ENCODE data around the gene PHETA1. TPM values are rescaled to one million over a fixed set of nuclear protein-coding genes. Genes with fewer than 3 reads are reported as not detected.
"Not testable (repeated sequence)": the region's sequence is repeated elsewhere in the genome, so short reads cannot be mapped to it uniquely, and the experiment has no call there.

The PHETA1 gene
- total RNA-seq, 2 experiments from 2014 or later, result 1.4 to 2.2 TPM

GRCh38 chr12:111344254-111344875 is 24.5 kb downstream of the PHETA1 start:
- no peaks in the 10 kb centered on the region for H3K27me3 Mint-ChIP-seq
- no peaks in the 10 kb centered on the region for H3K36me3 Mint-ChIP-seq
- no peaks in the 10 kb centered on the region for H3K4me1 Mint-ChIP-seq (ENCODE audit: low read depth)
- intact Hi-C loops (cut with micrococcal nuclease), result no loop called here
- H3K4me3 Mint-ChIP-seq, result no peak overlapping the region
- CTCF ChIA-PET, result interaction anchor here (0.6 kb wide), 1 partner anchor 42 kb away, joined by 3 read pairs; no protein-coding TSS in a partner anchor
- H3K9me3 Mint-ChIP-seq, result peaks cover 21% of the 10 kb centered on the region
- DNase-seq, result no peak
- POLR2A ChIA-PET, result no interaction called here
- no peak overlapping the region for H3K27ac Mint-ChIP-seq

- intact Hi-C loops (cut with micrococcal nuclease), result no loop called here
- peaks cover 9% of the 10 kb centered on the region for H3K9me3 Mint-ChIP-seq
- no peaks in the 10 kb centered on the region for H3K36me3 Mint-ChIP-seq
- ChIA-PET POLR2A (no interaction called here), CTCF (no interaction called here)
- no peak overlapping the region for H3K4me3 Mint-ChIP-seq
- DNase-seq, result no peak
- no peaks in the 10 kb centered on the region for H3K4me1 Mint-ChIP-seq (ENCODE audit: low read depth)
- H3K27me3 Mint-ChIP-seq, result no peaks in the 10 kb centered on the region
- H3K27ac Mint-ChIP-seq, result no peak overlapping the region
Observed at GRCh38 chr12:111343181-111343580, 25.7 kb downstream of the PHETA1 start.

GRCh38 chr12:111342376-111342775 is 26.5 kb downstream of the PHETA1 start:
- POLR2A ChIA-PET, result no interaction called here
- CTCF ChIA-PET, result no interaction called here
- no peaks in the 10 kb centered on the region for H3K4me1 Mint-ChIP-seq (ENCODE audit: low read depth)
- peaks cover 4% of the 10 kb centered on the region for H3K9me3 Mint-ChIP-seq
- H3K36me3 Mint-ChIP-seq, result no peaks in the 10 kb centered on the region
- no peak for DNase-seq
- H3K27ac Mint-ChIP-seq, result no peak overlapping the region
- intact Hi-C loops (cut with micrococcal nuclease), result no loop called here
- H3K27me3 Mint-ChIP-seq, result no peaks in the 10 kb centered on the region
- H3K4me3 Mint-ChIP-seq, result no peak overlapping the region

- intact Hi-C loops (cut with micrococcal nuclease), result no loop called here
- no peaks in the 10 kb centered on the region for H3K27me3 Mint-ChIP-seq
- H3K4me1 Mint-ChIP-seq (ENCODE audit: low read depth), result no peaks in the 10 kb centered on the region
- no peaks in the 10 kb centered on the region for H3K36me3 Mint-ChIP-seq
- H3K4me3 Mint-ChIP-seq, result no peak overlapping the region
- H3K27ac Mint-ChIP-seq, result no peak overlapping the region
- no peak for DNase-seq
- no peaks in the 10 kb centered on the region for H3K9me3 Mint-ChIP-seq
- ChIA-PET CTCF (no interaction called here), POLR2A (no interaction called here)
Observed at GRCh38 chr12:111341426-111342065, 27.3 kb downstream of the PHETA1 start.

- POLR2A ChIA-PET; DNase-seq; H3K9me3 Mint-ChIP-seq; CTCF ChIA-PET; H3K27me3 Mint-ChIP-seq; intact Hi-C loops (cut with micrococcal nuclease); H3K4me1 Mint-ChIP-seq (ENCODE audit: low read depth); H3K36me3 Mint-ChIP-seq; H3K27ac Mint-ChIP-seq; H3K4me3 Mint-ChIP-seq: not testable (repeated sequence)
Observed at GRCh38 chr12:111340680-111341079, 28.2 kb downstream of the PHETA1 start.

- intact Hi-C loops (cut with micrococcal nuclease), result no loop called here
- no peak for DNase-seq
- H3K4me3 Mint-ChIP-seq, result no peak overlapping the region
- H3K27me3 Mint-ChIP-seq, result no peaks in the 10 kb centered on the region
- no peaks in the 10 kb centered on the region for H3K36me3 Mint-ChIP-seq
- ChIA-PET POLR2A (no interaction called here), CTCF (no interaction called here)
- H3K9me3 Mint-ChIP-seq, result no peaks in the 10 kb centered on the region
- H3K4me1 Mint-ChIP-seq (ENCODE audit: low read depth), result no peaks in the 10 kb centered on the region
- H3K27ac Mint-ChIP-seq, result no peak overlapping the region
Observed at GRCh38 chr12:111340231-111340630, 28.7 kb downstream of the PHETA1 start.

- Mint-ChIP-seq H3K27me3 (no peaks in the 10 kb centered on the region), H3K36me3 (no peaks in the 10 kb centered on the region), H3K27ac (no peak overlapping the region), H3K4me1 (ENCODE audit: low read depth) (no peaks in the 10 kb centered on the region), H3K4me3 (no peak overlapping the region), H3K9me3 (no peaks in the 10 kb centered on the region)
- no peak for DNase-seq
- ChIA-PET CTCF (interaction anchor here (0.8 kb wide), 1 partner anchor 57 kb away, joined by 3 read pairs; no protein-coding TSS in a partner anchor), POLR2A (no interaction called here)
- intact Hi-C loops (cut with micrococcal nuclease), result no loop called here
Observed at GRCh38 chr12:111339321-111339938, 29.5 kb downstream of the PHETA1 start.

- Mint-ChIP-seq H3K27me3 (peaks cover 3% of the 10 kb centered on the region), H3K4me3 (no peak overlapping the region), H3K9me3 (no peaks in the 10 kb centered on the region), H3K36me3 (no peaks in the 10 kb centered on the region), H3K27ac (no peak overlapping the region), H3K4me1 (ENCODE audit: low read depth) (no peaks in the 10 kb centered on the region)
- DNase-seq, result no peak
- ChIA-PET POLR2A (no interaction called here), CTCF (interaction anchor here (1.2 kb wide), 1 partner anchor 113 kb away, joined by 5 read pairs; no protein-coding TSS in a partner anchor)
- intact Hi-C loops (cut with micrococcal nuclease), result no loop called here
Observed at GRCh38 chr12:111338096-111338495, 30.8 kb downstream of the PHETA1 start.

GRCh38 chr12:111337371-111337770 is 31.5 kb downstream of the PHETA1 start:
- peaks cover 6% of the 10 kb centered on the region for H3K27me3 Mint-ChIP-seq
- no peaks in the 10 kb centered on the region for H3K4me1 Mint-ChIP-seq (ENCODE audit: low read depth)
- ChIA-PET POLR2A (no interaction called here), CTCF (interaction anchor here (1.2 kb wide), 1 partner anchor 114 kb away, joined by 5 read pairs; no protein-coding TSS in a partner anchor)
- H3K36me3 Mint-ChIP-seq, result no peaks in the 10 kb centered on the region
- H3K4me3 Mint-ChIP-seq, result no peak overlapping the region
- intact Hi-C loops (cut with micrococcal nuclease), result no loop called here
- H3K9me3 Mint-ChIP-seq, result no peaks in the 10 kb centered on the region
- H3K27ac Mint-ChIP-seq, result no peak overlapping the region
- DNase-seq, result no peak

GRCh38 chr12:111336411-111336810 is 32.5 kb downstream of the PHETA1 start:
- H3K4me3 Mint-ChIP-seq; DNase-seq; H3K4me1 Mint-ChIP-seq (ENCODE audit: low read depth); H3K27me3 Mint-ChIP-seq; intact Hi-C loops (cut with micrococcal nuclease); H3K27ac Mint-ChIP-seq; H3K9me3 Mint-ChIP-seq; H3K36me3 Mint-ChIP-seq; CTCF ChIA-PET; POLR2A ChIA-PET: not testable (repeated sequence)

- CTCF ChIA-PET, result no interaction called here
- intact Hi-C loops (cut with micrococcal nuclease), result no loop called here
- no peaks in the 10 kb centered on the region for H3K36me3 Mint-ChIP-seq
Observed at GRCh38 chr12:111335811-111336210, 33.1 kb downstream of the PHETA1 start.

GRCh38 chr12:111335301-111335700 is 33.6 kb downstream of the PHETA1 start:
- H3K27ac Mint-ChIP-seq; H3K36me3 Mint-ChIP-seq; H3K4me3 Mint-ChIP-seq; H3K4me1 Mint-ChIP-seq (ENCODE audit: low read depth); H3K9me3 Mint-ChIP-seq; intact Hi-C loops (cut with micrococcal nuclease); DNase-seq; POLR2A ChIA-PET: not testable (repeated sequence)
- peaks cover 12% of the 10 kb centered on the region for H3K27me3 Mint-ChIP-seq
- CTCF ChIA-PET, result interaction anchor here (1.1 kb wide), 1 partner anchor 117 kb away, joined by 3 read pairs; no protein-coding TSS in a partner anchor

More at GRCh38 chr12:111335811-111336210, 33.1 kb downstream of the PHETA1 start:
- POLR2A ChIA-PET, result no interaction called here
- H3K4me3 Mint-ChIP-seq, result no peak overlapping the region
- no peak for DNase-seq
- peaks cover 10% of the 10 kb centered on the region for H3K27me3 Mint-ChIP-seq
- H3K9me3 Mint-ChIP-seq, result no peaks in the 10 kb centered on the region
- no peak overlapping the region for H3K27ac Mint-ChIP-seq
- no peaks in the 10 kb centered on the region for H3K4me1 Mint-ChIP-seq (ENCODE audit: low read depth)

Measured in activated CD4-positive, alpha-beta memory T cell treated with anti-CD3 and anti-CD28 coated beads for 36 hours (primary cell).